Measurements from ENCODE around the gene FGF3. TPM values are rescaled to one million over a fixed set of nuclear protein-coding genes. Genes with fewer than 3 reads are reported as not detected.

The FGF3 gene
- total and polyA plus RNA-seq, 9 of the 15 experiments (the other 6 are each of a cell fraction or from before 2014, with no cell fraction given), result not detected

DNA sequence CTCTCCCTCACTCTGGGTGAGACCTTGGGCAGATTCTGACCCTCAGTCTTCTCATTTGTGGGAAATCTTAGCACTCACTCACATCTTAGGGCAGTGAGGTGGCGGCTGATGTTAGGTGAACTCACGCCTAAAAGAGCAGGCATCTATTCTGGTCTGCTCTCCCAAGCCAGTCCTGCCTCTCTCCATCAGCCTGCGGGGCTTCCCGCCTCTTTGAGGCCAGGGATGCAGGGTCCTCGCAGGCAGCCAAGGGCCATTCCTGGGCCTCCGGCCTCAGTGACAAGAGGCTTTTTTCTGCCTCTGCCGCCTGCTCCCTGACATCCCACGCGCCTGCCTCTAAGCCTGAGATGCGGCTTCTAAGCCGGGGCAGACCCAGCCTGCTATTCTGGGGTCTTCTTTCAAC is 30.3 kb downstream of the FGF3 start (continued):
- TF ChIP-seq, protein P1, sequence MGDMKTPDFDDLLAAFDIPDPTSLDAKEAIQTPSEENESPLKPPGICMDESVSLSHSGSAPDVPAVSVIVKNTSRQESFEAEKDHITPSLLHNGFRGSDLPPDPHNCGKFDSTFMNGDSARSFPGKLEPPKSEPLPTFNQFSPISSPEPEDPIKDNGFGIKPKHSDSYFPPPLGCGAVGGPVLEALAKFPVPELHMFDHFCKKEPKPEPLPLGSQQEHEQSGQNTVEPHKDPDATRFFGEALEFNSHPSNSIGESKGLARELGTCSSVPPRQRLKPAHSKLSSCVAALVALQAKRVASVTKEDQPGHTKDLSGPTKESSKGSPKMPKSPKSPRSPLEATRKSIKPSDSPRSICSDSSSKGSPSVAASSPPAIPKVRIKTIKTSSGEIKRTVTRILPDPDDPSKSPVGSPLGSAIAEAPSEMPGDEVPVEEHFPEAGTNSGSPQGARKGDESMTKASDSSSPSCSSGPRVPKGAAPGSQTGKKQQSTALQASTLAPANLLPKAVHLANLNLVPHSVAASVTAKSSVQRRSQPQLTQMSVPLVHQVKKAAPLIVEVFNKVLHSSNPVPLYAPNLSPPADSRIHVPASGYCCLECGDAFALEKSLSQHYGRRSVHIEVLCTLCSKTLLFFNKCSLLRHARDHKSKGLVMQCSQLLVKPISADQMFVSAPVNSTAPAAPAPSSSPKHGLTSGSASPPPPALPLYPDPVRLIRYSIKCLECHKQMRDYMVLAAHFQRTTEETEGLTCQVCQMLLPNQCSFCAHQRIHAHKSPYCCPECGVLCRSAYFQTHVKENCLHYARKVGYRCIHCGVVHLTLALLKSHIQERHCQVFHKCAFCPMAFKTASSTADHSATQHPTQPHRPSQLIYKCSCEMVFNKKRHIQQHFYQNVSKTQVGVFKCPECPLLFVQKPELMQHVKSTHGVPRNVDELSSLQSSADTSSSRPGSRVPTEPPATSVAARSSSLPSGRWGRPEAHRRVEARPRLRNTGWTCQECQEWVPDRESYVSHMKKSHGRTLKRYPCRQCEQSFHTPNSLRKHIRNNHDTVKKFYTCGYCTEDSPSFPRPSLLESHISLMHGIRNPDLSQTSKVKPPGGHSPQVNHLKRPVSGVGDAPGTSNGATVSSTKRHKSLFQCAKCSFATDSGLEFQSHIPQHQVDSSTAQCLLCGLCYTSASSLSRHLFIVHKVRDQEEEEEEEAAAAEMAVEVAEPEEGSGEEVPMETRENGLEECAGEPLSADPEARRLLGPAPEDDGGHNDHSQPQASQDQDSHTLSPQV (IDR thresholded peaks at IDR 0.05), result no peak
- TF ChIP-seq IRF2 (CRISPR knock-in tag; IDR thresholded peaks at IDR 0.05) (no peak), KHSRP (IDR thresholded peaks at IDR 0.05) (no peak)
- TF ChIP-seq, protein P2, sequence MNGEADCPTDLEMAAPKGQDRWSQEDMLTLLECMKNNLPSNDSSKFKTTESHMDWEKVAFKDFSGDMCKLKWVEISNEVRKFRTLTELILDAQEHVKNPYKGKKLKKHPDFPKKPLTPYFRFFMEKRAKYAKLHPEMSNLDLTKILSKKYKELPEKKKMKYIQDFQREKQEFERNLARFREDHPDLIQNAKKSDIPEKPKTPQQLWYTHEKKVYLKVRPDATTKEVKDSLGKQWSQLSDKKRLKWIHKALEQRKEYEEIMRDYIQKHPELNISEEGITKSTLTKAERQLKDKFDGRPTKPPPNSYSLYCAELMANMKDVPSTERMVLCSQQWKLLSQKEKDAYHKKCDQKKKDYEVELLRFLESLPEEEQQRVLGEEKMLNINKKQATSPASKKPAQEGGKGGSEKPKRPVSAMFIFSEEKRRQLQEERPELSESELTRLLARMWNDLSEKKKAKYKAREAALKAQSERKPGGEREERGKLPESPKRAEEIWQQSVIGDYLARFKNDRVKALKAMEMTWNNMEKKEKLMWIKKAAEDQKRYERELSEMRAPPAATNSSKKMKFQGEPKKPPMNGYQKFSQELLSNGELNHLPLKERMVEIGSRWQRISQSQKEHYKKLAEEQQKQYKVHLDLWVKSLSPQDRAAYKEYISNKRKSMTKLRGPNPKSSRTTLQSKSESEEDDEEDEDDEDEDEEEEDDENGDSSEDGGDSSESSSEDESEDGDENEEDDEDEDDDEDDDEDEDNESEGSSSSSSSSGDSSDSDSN (IDR thresholded peaks at IDR 0.05; ENCODE audit: borderline replicate concordance in 1 of 2, low read depth in 2 of 2, low read length in 2 of 2), result no peak

Measured in K562 (cell line).